GM20000 (cell line): Measurements from ENCODE around the gene ATP8B4.

ENCODE experiments used
- DNase-seq: peaks from one replicate; pipeline ENCODE4 v3.0.0; 2012; ENCODE audit warnings: low spot score
- CTCF ChIP-seq: IDR thresholded peaks from 2 replicates; pipeline ENCODE4 v1.5.1; 2012; ENCODE audit warnings: mild to moderate bottlenecking, control low read depth; ENCODE audit errors: extremely low read depth, missing control alignments

The ATP8B4 gene

GRCh38 chr15:49842031-49842730 is 276.9 kb downstream of the ATP8B4 start:
- no peak for DNase-seq
- TF ChIP-seq CTCF = no peak

- no peak for DNase-seq
- no peak for TF ChIP-seq CTCF
Measured at GRCh38 chr15:49832511-49832910, 286.5 kb downstream of the ATP8B4 start.

GRCh38 chr15:49831206-49831965 is 287.6 kb downstream of the ATP8B4 start:
- no peak for TF ChIP-seq CTCF
- DNase-seq = no peak

GRCh38 chr15:49830391-49830790 is 288.6 kb downstream of the ATP8B4 start:
- TF ChIP-seq CTCF = no peak
- DNase-seq = no peak

- DNase-seq = no peak
- no peak for TF ChIP-seq CTCF
Measured at GRCh38 chr15:49827311-49827710, 291.7 kb downstream of the ATP8B4 start.

GRCh38 chr15:49826640-49827234 is 292.3 kb downstream of the ATP8B4 start:
- DNase-seq = no peak
- TF ChIP-seq CTCF = no peak

GRCh38 chr15:49824775-49825099 is 294.3 kb downstream of the ATP8B4 start:
- no peak for DNase-seq

More at GRCh38 chr15:49824775-49825099, 294.3 kb downstream of the ATP8B4 start:
- no peak for TF ChIP-seq CTCF
